Stomach (tissue), 4 donors: ENCODE measurements around the gene ATP5F1A.

ENCODE experiments used
- EP300 ChIP-seq: sonication (generic); formaldehyde crosslinking; IDR thresholded peaks from one replicate; pipeline ENCODE4 v1.6.1; 2017; ENCODE audit warnings: antibody characterized with exemption
- POLR2A ChIP-seq, 4 donors: fragments of 450-650 bp; IDR thresholded peaks; one replicate each; pipeline ENCODE4 v1.6.1; 2016; ENCODE audit warnings: antibody characterized with exemption in 4 of 4, control low read depth in 2 of 4, mild to moderate bottlenecking in 1 of 4, moderate library complexity in 1 of 4
- POLR2AphosphoS5 ChIP-seq, 3 donors: sonication (generic); formaldehyde crosslinking; IDR thresholded peaks; one replicate each; pipeline ENCODE4 v1.6.1; 2016; ENCODE audit warnings: antibody characterized with exemption in 3 of 3
- TF ChIP-seq, protein P1 (sequence below), 7 experiments: fragments of 450-650 bp in 4 of 7; fragments of 200-600 bp in 3 of 7; sonication (generic) in 3 of 7; IDR thresholded peaks; one replicate each; pipeline ENCODE4 v1.5.1; 2016 to 2019; ENCODE audit warnings: antibody characterized with exemption in 7 of 7, control low read depth in 2 of 7, mild to moderate bottlenecking in 1 of 7

GRCh38 chr18:46140173-46140572 is 42.1 kb upstream of the ATP5F1A start:
- TF ChIP-seq POLR2A (IDR thresholded peaks at IDR 0.05) (no peak), EP300 (no peak), POLR2AphosphoS5 (IDR thresholded peaks at IDR 0.05) (no peak)
- TF ChIP-seq, protein P1, sequence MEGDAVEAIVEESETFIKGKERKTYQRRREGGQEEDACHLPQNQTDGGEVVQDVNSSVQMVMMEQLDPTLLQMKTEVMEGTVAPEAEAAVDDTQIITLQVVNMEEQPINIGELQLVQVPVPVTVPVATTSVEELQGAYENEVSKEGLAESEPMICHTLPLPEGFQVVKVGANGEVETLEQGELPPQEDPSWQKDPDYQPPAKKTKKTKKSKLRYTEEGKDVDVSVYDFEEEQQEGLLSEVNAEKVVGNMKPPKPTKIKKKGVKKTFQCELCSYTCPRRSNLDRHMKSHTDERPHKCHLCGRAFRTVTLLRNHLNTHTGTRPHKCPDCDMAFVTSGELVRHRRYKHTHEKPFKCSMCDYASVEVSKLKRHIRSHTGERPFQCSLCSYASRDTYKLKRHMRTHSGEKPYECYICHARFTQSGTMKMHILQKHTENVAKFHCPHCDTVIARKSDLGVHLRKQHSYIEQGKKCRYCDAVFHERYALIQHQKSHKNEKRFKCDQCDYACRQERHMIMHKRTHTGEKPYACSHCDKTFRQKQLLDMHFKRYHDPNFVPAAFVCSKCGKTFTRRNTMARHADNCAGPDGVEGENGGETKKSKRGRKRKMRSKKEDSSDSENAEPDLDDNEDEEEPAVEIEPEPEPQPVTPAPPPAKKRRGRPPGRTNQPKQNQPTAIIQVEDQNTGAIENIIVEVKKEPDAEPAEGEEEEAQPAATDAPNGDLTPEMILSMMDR (IDR thresholded peaks at IDR 0.05): no peak
